Liver (tissue), 9 donors: Measurements from ENCODE around the gene GLI3. TPM values are rescaled to one million over a fixed set of nuclear protein-coding genes. Genes with fewer than 3 reads are reported as not detected.

Source experiments
- DNase-seq: peaks from one replicate; pipeline ENCODE4 v3.0.0-alpha.2; 2017; ENCODE audit warnings: low spot score
- H3K27ac ChIP-seq, 2 donors: one replicate each; pipeline ENCODE4 v1.7.0; 2013; ENCODE audit warnings: inconsistent platforms in 2 of 2, low read length in 2 of 2, control low read depth in 1 of 2, low read depth in 1 of 2, mild to moderate bottlenecking in 1 of 2
- H3K27me3 ChIP-seq, 4 donors: one replicate each; pipeline versions ENCODE4 v1.6.1 to v1.7.0; 2013; ENCODE audit warnings: low read length in 3 of 4, inconsistent platforms in 1 of 4, mild to moderate bottlenecking in 1 of 4, moderate library complexity in 1 of 4; ENCODE audit not compliant: control insufficient read depth in 4 of 4, insufficient read depth in 4 of 4
- H3K36me3 ChIP-seq, 4 donors: one replicate each; pipeline versions ENCODE4 v1.6.1 to v1.7.0; 2013; ENCODE audit warnings: low read length in 3 of 4, mild to moderate bottlenecking in 3 of 4, low read depth in 1 of 4, moderate library complexity in 1 of 4; ENCODE audit not compliant: control insufficient read depth in 4 of 4, insufficient read depth in 3 of 4
- H3K4me1 ChIP-seq, 4 donors: one replicate each; pipeline versions ENCODE4 v1.6.1 to v1.7.0; 2013; ENCODE audit warnings: low read length in 3 of 4, mild to moderate bottlenecking in 3 of 4, moderate library complexity in 1 of 4; ENCODE audit not compliant: control insufficient read depth in 4 of 4, insufficient read depth in 4 of 4
- H3K4me3 ChIP-seq, 3 donors: one replicate each; pipeline versions ENCODE4 v1.6.1 to v1.7.0; 2013; ENCODE audit warnings: low read length in 3 of 3, control low read depth in 1 of 3, low read depth in 1 of 3, mild to moderate bottlenecking in 1 of 3
- H3K9ac ChIP-seq, 2 donors: one replicate each; pipeline ENCODE4 v1.7.0; 2013; ENCODE audit warnings: low read length in 2 of 2, mild to moderate bottlenecking in 2 of 2, moderate library complexity in 2 of 2, control low read depth in 1 of 2, low read depth in 1 of 2
- H3K9me3 ChIP-seq, 4 donors: one replicate each; pipeline versions ENCODE4 v1.6.1 to v1.7.0; 2013; ENCODE audit warnings: low read length in 3 of 4; ENCODE audit not compliant: control insufficient read depth in 4 of 4
- CTCF ChIP-seq: fragments of 150-350 bp; IDR thresholded peaks from 2 replicates; pipeline ENCODE4 v1.5.1; 2017; ENCODE audit warnings: improper control_type of control experiment, low read depth, low read length; ENCODE audit not compliant: missing input control
- EGR1 ChIP-seq, 2 donors: IDR thresholded peaks; 2 replicates each; pipeline ENCODE4 v1.6.1; 2016 to 2018; ENCODE audit warnings: antibody characterized with exemption in 2 of 2, low read depth in 2 of 2
- FOXA1 ChIP-seq: IDR thresholded peaks from 2 replicates; pipeline ENCODE4 v1.6.1; 2016; ENCODE audit warnings: antibody characterized with exemption
- FOXA2 ChIP-seq: IDR thresholded peaks from 2 replicates; pipeline ENCODE4 v1.6.1; 2016; ENCODE audit warnings: antibody characterized with exemption
- GABPA ChIP-seq, 2 donors: IDR thresholded peaks in 1 of 2; conservative IDR thresholded peaks in 1 of 2; 2 replicates each; pipeline ENCODE4 v1.6.1; 2016; ENCODE audit warnings: antibody characterized with exemption in 2 of 2, mild to moderate bottlenecking in 1 of 2, moderate library complexity in 1 of 2
- HNF4A ChIP-seq, 2 donors: conservative IDR thresholded peaks; 2 replicates each; pipeline ENCODE4 v1.6.1; 2016; ENCODE audit warnings: antibody characterized with exemption in 2 of 2, mild to moderate bottlenecking in 2 of 2
- HNF4G ChIP-seq: IDR thresholded peaks from 2 replicates; pipeline ENCODE4 v1.6.1; 2016; ENCODE audit warnings: antibody characterized with exemption
- JUND ChIP-seq, 2 donors: IDR thresholded peaks; 2 replicates each; pipeline ENCODE4 v1.6.1; 2016; ENCODE audit warnings: antibody characterized with exemption in 2 of 2
- MAX ChIP-seq: IDR thresholded peaks from 2 replicates; pipeline ENCODE4 v1.6.1; 2016; ENCODE audit warnings: antibody characterized with exemption
- NR2F2 ChIP-seq: IDR thresholded peaks from 2 replicates; pipeline ENCODE4 v1.6.1; 2016; ENCODE audit warnings: antibody characterized with exemption
- RAD21 ChIP-seq, 2 donors: IDR thresholded peaks; 2 replicates each; pipeline ENCODE4 v1.6.1; 2016; ENCODE audit warnings: antibody characterized with exemption in 2 of 2, mild to moderate bottlenecking in 2 of 2
- SP1 ChIP-seq: IDR thresholded peaks from 2 replicates; pipeline ENCODE4 v1.6.1; 2018; ENCODE audit warnings: antibody characterized with exemption, mild to moderate bottlenecking
- TAF1 ChIP-seq: conservative IDR thresholded peaks from 2 replicates; pipeline ENCODE4 v1.6.1; 2016; ENCODE audit warnings: antibody characterized with exemption, mild to moderate bottlenecking
- YY1 ChIP-seq: IDR thresholded peaks from 2 replicates; pipeline ENCODE4 v1.6.1; 2016; ENCODE audit warnings: antibody characterized with exemption, mild to moderate bottlenecking
- WGBS: extraction: QIAGEN DNeasy Blood & Tissue Kit; methylation state at CpG from one replicate; pipeline ENCODE4 v1.1.7; 2013; 5-methylcytosine and 5-hydroxymethylcytosine counted together
- polyA plus RNA-seq, 2 donors: library from polyadenylated mRNA; stranded (reverse) in 1 of 2; unstranded in 1 of 2; fragments of 200-250 nt in 1 of 2; fragments of >200 nt in 1 of 2; fragmentation: Nextera tagmentation in 1 of 2; extraction: Ambion mirVana in 1 of 2; gene quantifications; one replicate each; pipeline versions ENCODE4 v1.2.1 to v1.2.3, GENCODE V29; 2013 to 2015
- total RNA-seq, 2 donors: library from RNA; depleted of rRNA; stranded (reverse); fragments of >200 nt; gene quantifications; one replicate each; pipeline ENCODE4 v1.2.3, GENCODE V29; 2014
- TF ChIP-seq, protein P1 (sequence below): IDR thresholded peaks from 2 replicates; pipeline ENCODE4 v1.6.1; 2016; ENCODE audit warnings: antibody characterized with exemption
- TF ChIP-seq, protein P2 (sequence below): IDR thresholded peaks from 2 replicates; pipeline ENCODE4 v1.6.1; 2016; ENCODE audit warnings: antibody characterized with exemption
- donor health status: healthy.
- donor health status: healthy.
- donor health status: healthy.
- donor health status: healthy.
- donor health status: healthy.

Gene GLI3
- total and polyA plus RNA-seq, 4 donors: 0.09 to 0.42 (median 0.26) TPM

DNA sequence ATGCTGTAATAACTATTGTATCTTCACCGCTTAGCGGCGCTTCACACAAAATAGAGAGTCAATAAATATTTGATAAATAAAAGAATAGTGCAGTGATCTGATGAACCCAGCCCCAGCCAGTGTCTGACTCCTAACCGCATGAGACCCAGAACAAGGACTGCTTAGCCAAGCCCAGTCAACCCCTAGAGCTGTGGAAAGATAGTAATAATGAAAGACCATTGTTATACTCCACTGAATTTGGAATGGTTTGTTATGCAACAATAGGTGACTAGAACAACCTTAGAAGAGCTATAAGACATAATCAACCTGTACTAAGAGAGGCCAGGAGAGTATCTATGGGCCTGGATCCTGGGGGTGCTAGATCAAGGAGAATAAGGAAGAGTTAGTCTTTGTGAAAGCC is 303.6 kb downstream of the GLI3 start (continued):
- TF ChIP-seq, protein P1, sequence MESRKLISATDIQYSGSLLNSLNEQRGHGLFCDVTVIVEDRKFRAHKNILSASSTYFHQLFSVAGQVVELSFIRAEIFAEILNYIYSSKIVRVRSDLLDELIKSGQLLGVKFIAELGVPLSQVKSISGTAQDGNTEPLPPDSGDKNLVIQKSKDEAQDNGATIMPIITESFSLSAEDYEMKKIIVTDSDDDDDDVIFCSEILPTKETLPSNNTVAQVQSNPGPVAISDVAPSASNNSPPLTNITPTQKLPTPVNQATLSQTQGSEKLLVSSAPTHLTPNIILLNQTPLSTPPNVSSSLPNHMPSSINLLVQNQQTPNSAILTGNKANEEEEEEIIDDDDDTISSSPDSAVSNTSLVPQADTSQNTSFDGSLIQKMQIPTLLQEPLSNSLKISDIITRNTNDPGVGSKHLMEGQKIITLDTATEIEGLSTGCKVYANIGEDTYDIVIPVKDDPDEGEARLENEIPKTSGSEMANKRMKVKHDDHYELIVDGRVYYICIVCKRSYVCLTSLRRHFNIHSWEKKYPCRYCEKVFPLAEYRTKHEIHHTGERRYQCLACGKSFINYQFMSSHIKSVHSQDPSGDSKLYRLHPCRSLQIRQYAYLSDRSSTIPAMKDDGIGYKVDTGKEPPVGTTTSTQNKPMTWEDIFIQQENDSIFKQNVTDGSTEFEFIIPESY: no peak
- TF ChIP-seq HNF4A (conservative IDR thresholded peaks at IDR 0.05) (no peak), MAX (no peak), EGR1 (IDR thresholded peaks at IDR 0.05; ENCODE audit: low read depth in 2 of 2) (no peak), SP1 (no peak), NR2F2 (no peak), RAD21 (IDR thresholded peaks at IDR 0.05) (no peak), TAF1 (no peak), YY1 (no peak), FOXA2 (no peak), HNF4G (no peak)
- TF ChIP-seq, protein P2, sequence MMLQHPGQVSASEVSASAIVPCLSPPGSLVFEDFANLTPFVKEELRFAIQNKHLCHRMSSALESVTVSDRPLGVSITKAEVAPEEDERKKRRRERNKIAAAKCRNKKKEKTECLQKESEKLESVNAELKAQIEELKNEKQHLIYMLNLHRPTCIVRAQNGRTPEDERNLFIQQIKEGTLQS: no peak

GRCh38 chr7:41931263-41931646 is 305.8 kb downstream of the GLI3 start:
- H3K36me3 ChIP-seq: no peaks in the 10 kb centered on the region
- H3K4me1 ChIP-seq: no peaks in the 10 kb centered on the region
- WGBS: 70% methylated on average over 6 of the region's 6 CpGs
- no peaks in the 10 kb centered on the region for H3K27me3 ChIP-seq
- no peaks in the 10 kb centered on the region for H3K9me3 ChIP-seq
- TF ChIP-seq RAD21 (IDR thresholded peaks at IDR 0.05) (no peak), FOXA1 (no peak), FOXA2 (no peak), CTCF (no peak), SP1 (no peak), HNF4A (conservative IDR thresholded peaks at IDR 0.05) (no peak), YY1 (no peak), MAX (no peak), JUND (IDR thresholded peaks at IDR 0.05) (no peak), GABPA (IDR thresholded peaks at IDR 0.05 in 1 of 2, conservative IDR thresholded peaks at IDR 0.05 in 1 of 2) (no peak)
- TF ChIP-seq, protein P2: no peak
- TF ChIP-seq, protein P1: no peak
- no peak for DNase-seq
- H3K9ac ChIP-seq: no peak overlapping the region
- no peak overlapping the region for H3K4me3 ChIP-seq
- H3K27ac ChIP-seq: no peak overlapping the region
